Measurements from ENCODE around the gene PDZD4.

Gene PDZD4

DNA sequence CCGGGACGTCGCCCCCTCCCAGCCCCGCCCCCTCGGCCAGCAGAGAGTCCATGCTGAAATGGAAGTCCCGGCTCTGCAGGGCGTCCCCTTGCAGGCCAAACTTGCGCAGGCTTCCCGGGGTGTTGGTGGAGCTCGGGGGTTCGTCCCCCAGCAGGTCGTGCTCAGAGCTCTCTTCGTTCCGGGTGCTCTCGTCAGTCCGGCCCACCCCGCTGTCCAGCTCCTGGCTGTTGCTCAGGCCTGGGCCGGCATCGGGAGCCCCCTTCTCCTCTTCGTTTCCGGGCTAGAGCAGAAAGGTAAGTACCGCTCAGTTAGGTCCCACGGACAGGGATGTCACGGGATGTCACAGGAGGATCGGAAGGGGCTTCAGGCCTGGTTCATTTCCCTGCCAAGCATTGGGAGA, 25.7 kb downstream of the PDZD4 start:
- DNase-seq: no peak

DNA sequence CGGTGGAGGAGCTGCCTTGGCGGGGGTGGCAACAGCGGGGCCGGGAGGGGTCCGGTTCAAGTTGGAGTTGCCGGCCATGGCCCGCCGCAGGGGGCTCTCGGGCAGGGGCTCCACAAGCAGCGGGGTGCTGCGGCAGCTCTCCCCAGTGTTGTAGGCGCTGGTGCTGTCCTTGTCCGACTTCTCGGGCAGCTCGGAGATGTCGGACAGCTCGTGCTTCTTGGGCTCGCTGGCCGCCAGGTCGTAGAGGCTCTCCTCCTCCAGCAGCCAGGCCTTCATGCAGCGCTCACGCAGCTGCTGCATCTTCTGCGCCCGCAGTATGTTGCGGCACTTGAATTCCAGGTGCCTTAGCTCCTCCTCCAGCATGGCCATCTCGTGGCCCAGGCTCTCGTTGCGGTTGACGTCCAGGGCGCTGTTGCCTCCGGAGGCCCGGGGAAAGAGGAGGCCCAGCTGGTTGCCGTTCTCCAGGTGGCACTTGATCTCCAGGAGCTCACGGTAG, 26.2 kb downstream of the PDZD4 start:
- DNase-seq: no peak

GRCh38 chrX:153803211-153804099, 26.9 kb downstream of the PDZD4 start:
- no peak for DNase-seq

GRCh38 chrX:153802513-153803045, 27.8 kb downstream of the PDZD4 start:
- no peak for DNase-seq

DNA sequence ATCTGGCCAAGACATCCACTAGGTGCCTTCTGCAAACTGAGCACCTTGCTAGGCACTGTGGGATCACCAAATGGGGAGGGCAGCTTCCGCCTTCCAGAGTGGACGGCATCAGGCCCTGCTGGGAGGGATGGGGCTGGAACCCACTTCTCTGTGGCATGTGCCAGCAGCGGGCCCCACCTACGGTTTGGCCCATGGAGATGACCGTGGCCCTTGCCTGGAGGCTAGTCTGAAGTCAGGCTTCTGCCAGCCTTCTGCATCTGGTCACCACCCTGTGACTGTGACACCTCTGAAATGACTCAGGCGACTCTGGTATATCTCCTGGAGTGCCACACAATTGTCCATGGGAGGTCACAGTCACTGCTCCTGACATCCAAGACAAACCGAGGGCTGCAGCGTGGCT, 28.7 kb downstream of the PDZD4 start:
- no peak for DNase-seq

DNA sequence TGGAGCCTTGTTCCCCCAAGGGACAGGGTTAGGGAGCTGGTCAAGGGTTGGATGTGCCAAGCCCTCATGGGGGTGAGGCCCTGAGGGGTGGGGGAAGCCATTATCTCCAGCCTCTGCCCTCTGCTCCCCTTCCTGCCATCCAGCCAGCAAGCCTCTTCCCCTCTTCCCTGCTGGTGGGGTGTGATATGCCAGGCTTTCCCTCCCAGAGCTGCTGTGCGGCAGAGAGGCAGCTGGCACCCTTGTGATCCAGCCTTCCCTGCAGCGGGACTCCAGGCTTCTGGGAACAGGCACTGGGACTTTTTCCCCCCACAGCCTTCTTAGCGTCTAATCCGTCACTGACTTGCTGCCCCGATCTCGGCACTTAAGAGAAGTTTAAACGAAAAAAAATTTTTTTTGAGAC, 29.6 kb downstream of the PDZD4 start:
- no peak for DNase-seq

GRCh38 chrX:153800177-153800722, 30.1 kb downstream of the PDZD4 start:
- no peak for DNase-seq

DNA sequence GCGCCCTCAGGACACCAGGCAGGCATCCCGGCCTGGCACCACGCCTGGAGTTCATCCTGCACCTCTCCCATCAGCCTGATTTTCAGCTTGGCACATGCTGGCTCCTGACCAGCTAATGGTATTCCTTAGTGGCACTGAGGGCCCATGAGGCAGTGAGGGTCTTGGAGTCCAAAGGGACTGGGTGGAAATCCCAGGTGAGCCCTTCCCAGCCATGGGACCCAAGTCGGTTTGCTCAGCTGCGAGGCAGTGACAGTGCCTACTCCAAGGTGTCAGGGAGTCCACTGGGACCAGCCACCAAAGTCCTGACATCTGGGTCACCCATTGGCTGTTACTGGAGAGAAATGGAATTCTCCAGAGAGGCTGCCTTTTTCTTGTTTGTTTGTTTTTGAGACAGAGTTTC, 31.0 kb downstream of the PDZD4 start:
- no peak for DNase-seq

- no peak for DNase-seq
These were observed 32.8 kb downstream of the PDZD4 start for GRCh38 chrX:153797415-153798015.

- no peak for DNase-seq
These were observed 35.2 kb downstream of the PDZD4 start for GRCh38 chrX:153794897-153795816.

- DNase-seq: peak; percentile 89
These were observed 36.1 kb downstream of the PDZD4 start, which contains the start of the genes IDH3G and SSR4 for GRCh38 chrX:153794018-153794896. Gene IDH3G, minus strand, starts transcription at chrX:153794375. Its CDS starts 49 bp downstream, at chrX:153794326. Gene SSR4, plus strand, starts transcription at chrX:153794668. Its CDS starts 20 bp downstream, at chrX:153794688.

DNA sequence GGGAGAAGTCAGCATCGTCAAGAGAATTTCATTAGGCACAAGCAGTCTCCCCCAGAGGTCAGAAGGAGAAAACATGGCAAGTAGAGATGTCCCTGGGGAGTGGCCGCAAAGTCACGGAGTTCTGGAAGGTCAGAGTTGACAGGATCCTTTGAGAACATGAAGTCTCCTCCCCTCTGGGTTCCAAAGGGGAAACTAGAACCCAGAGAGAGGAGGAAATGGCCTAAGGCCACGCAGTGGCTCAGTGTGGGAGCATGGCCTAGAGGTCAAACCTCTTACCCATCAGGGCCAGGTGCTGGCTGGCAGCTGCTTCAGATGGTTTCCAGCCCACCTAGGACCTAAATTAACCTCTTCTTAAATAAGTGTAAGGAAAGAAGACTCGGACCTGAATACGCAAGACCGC, 37.1 kb downstream of the PDZD4 start:
- DNase-seq: no peak

DNA sequence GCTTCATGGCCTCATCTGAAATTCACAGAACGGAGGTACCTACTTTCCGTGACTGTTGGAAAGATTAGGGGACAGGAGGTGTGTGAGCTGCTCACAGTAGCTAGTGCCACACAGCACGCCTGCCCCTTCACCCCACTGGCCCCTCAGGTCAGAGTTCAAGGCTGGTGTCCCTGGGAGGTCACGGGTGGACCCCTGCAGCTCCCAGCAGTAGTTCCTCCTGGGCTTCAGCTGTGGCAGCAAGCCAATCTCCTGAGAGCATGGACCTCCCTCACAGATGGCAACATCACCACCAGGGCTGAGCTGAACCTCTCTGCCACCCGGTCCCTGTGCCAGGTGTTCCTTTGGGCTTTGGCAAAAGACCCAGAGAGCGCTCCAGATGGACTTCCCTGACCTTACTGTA, 38.0 kb downstream of the PDZD4 start:
- no peak for DNase-seq

GRCh38 chrX:153791104-153791852, 39.1 kb downstream of the PDZD4 start:
- DNase-seq: no peak

- no peak for DNase-seq
These were observed 40.7 kb downstream of the PDZD4 start for GRCh38 chrX:153789654-153790053.

GRCh38 chrX:153786669-153787068, 43.7 kb downstream of the PDZD4 start:
- no peak for DNase-seq

GRCh38 chrX:153784325-153784967, 45.9 kb downstream of the PDZD4 start:
- DNase-seq: no peak

DNA sequence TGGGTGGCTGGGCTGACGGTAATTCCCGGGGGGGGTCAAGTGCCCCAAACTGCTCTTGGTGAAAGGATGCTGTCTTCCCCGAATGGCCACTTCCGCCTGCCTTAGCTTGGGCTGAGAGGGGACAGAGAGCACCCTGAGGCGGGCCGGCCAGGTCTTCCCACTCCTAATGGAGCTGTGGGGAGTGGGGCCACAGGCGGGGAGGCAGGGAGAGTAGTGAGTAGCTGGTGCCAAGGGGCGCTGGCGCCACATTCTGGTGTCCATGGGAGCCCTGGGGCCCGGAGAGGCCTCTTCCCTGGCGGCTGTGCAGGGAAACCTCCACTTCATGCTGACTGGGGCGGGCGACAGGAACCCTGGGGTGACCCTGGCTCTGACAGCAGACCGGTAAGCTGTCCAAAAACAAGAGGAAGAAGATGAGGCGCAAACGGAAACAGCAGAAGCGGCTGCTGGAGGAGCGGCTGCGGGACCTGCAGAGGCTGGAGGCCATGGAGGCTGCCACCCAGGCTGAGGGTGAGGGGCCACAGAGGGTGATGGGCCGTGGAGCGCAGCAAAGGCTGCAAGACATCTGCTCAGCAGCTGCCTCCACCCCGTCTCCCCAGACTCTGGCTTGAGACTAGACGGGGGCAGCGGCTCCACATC, 46.8 kb downstream of the PDZD4 start:
- no peak for DNase-seq

GRCh38 chrX:153782871-153783270, 47.5 kb downstream of the PDZD4 start:
- no peak for DNase-seq

GRCh38 chrX:153782313-153782712, 48.0 kb downstream of the PDZD4 start:
- peak; percentile 91 for DNase-seq

Measured in COR-L47 (cell line).